NCI-H2196 (cell line): ENCODE results near the gene SLX4IP.
A peak's percentile ranks its signal among the peaks of the same experiment; 100 is the strongest.

ENCODE experiments used
- DNase-seq: peaks from one replicate; lab custom pipeline; 2025; ENCODE audit not compliant: unreplicated experiment; lab: John Stamatoyannopoulos, UW

SLX4IP gene

DNA sequence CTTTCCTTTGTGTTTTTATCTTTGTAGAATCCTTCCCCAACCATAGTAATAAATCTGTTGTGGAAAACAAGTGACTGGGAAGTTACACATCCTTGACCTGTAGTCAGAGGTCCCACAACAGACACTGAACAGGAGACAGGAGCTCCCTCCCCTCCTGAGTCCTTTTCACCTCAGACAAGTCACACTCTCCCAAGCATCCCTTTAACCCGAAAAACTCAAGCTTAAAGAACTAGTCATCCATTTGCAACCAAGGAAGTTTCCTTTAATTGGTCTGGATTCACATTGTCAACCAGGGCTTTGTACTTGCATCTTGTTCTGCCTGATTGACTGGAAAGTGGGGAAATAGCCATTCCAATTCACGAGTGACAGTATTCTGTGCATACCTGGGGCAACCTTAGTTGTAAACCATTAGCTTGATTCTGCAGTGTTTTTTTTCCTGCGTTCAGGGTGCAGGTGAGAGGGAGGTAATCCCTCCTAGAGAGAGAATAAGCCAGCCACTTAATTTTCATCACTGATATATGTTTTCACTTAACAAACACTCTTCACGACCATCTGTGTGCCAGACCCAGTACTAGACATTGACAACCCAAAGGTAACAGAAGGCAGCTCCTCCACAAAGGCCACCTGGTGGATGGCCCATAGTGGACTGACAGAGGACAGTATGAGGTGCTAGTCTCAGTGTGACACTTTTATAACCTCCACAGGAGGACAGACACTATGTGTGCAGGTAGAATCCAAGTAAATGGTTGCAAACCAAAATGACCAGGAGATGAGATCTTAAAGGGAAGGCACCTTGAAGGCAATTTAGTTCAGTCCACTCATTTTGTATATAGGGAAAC is 112.4 kb downstream of the SLX4IP start:
- DNase-seq: no peak

DNA sequence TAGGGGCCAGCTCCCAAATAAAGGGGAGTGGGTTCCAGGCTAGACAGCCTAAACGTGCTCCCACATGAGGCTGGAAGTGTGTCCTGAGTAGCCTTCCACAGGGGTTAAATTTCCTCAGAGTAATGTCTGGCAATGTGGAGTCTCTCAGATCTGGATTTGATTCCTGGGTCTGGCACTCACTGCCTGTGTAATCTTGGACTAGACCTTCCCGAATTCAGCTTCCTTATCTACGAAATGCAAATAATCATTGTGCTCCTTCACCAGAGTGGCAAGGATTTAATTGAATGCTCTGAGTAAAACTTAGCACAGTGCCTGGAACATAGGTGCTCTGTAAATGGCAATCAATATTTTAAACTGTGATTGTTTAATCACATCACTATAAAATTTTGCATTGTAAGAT is 114.4 kb downstream of the SLX4IP start:
- no peak for DNase-seq

DNA sequence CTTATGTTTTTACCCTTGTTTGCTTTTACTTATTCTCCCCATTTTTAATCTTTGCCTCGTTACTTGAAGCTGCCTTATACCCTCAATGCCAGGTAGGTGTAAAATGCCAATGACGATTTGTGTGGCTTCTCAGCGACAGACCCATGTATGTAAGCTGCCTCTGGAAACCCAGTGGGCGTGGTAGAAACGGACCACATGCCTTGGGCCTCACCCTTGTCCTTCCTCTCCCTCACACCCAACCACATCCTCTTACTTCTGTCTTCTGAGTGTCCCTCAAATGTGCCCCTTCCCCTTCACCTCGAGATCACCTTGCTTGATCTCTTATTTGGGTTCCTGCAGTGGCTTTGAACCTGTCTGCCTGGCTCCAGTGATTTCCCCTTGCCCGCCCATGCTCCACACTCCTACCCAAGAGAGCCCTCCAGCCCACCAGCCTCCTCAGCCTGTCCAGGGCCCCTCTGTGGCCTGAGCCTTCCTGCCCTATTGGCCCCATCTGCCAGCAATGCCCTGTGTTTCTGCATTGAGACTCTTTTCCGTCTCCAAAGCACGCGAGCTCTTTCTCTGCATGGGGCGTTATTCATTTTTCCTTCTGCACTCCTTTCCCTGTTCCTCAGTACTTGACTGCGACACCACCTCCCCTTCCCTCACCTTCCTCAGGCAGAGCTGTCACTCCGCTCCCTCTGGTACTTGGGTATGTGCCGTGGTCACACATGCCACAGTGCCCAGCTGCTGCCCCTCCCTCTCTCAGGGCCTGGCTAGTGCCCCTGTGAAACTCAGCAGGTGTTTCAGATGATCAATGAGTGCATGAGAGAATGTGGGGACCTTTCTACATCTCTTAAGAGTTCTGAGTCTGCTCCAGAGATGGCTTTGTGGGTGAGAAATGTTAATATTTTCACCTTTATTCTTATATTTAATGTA is 115.4 kb downstream of the SLX4IP start:
- DNase-seq: no peak

DNA sequence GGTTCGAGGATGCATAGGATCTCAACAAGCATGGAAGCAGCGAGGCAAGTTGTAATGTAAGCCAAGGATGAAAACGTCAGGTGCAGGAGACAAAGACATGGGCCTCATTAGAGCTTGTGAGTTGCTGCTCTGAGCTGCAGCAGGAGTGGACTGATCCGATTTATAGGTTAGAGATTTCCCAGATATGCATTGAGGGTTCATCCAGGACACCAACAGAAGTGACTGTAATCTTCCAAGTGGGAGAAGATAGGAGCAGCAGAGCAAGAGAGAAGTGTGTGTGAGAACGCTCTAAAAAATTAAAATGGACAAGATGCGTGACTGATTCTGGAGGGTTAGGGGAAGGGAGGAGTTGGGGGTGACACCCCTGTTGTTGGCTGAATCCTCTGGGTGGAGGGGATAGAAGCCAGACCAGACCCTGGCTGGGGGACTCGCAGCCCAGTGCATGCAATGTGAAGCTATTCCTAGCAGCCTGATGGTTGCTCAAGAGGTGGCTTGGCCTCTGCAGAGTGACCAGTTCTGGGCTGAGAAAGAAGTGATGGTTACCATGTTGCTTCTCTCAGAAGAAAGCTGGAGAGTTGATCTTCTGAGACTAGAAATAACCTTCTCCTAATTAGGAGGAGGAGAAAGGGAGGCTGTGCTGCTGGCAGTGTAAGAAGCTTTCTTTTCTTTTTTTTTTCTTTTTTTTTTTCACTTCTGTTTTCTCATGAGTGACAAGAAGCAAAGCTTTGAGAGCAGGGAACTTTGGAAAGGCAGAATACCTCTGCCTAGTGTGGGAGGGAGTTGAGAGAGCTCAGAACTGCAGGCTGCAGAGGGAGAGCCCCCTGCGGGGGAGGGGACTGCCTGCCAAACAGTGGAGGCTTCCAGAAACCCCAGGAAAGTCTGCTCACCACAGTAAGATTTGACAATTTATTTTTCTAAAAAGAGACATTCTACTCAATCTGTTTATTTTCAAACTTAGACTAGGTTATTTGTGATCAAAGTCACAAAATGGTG is 116.9 kb downstream of the SLX4IP start:
- DNase-seq: no peak

DNA sequence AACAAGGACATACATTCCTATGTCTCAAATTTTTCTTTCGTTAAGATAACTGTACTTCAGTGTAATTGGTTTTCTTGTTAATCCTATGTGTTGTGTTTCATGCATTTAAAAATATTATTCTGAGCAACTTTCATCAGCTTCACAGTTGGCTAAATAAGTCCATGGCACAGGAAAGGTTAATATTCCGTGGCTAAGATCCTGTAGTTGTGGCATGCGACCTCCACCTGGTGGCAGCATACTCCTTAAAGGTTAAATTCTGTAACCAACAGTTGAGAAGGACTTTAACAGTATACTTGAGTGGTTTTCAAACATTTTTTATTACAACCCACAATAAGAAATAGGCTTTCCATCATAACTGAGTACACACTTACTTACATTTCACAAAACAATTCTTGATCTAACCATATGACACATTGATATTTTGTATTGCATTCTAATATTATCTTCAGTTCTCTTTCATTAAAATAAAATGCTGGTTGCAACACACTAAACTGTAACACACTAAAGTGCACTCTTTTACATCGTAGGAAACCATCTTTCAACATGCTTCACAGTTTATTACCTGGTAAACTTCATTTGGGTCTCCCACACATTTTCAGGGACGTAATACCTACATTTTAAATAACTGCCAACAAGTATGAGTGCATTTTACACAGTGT is 118.3 kb downstream of the SLX4IP start:
- peak; percentile 73 for DNase-seq

DNA sequence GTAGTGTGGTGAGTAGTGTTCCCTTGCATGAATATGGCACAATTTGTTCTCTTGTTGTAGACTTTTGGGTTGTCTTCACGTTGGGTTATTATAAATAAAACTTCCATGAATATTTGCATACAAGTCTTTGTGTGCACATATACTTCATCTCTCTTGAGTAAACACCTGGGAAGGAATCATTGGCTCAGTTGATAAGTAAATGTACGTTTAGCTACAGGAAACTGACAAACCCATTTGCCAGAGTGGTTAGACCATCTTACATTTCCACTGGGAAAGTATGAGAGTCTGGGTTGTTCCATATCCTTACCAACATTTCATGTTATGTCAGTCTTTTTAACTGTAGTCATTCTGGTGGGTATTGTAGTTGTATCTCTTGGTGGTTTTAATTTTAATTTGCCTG is 119.2 kb downstream of the SLX4IP start:
- DNase-seq: no peak

DNA sequence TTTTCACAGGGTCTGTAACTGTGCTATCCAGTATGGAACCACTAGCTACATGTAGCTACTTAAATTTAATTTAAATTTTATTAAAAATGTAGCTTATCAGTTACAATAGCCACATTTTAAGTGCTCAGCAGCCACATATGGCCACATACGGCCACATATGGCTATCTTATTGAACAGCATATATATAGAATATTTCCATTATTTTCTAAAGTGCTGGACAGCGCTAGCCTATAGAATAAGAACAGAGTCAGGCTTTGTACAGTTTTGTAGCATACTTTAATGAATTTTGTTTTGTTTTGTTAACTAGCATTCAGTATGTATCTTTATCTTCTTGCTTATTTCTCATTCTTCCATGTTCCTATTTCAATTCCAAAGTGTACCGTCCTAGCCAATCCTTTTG is 120.3 kb downstream of the SLX4IP start:
- DNase-seq: no peak

DNA sequence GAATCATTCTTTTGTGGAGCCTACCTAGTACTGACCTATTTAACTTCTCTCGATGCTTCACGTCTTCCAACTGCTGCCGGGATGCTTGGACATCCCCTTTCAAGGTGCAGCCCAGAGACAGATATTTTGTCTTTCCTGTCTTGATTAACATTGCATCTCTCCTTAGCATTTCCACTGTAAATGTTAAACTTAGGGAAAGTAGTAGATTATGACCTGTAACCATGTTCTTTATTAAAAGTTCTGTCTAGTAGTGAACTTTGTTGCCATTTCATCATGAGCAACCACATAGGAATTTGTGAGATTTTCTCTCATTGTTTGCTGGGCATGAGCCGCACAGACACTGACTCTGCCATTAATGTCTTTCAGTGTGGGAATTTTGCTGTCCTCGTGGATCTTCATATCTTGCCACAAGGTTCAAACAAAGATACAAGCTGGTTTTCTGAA is 120.8 kb downstream of the SLX4IP start:
- no peak for DNase-seq

DNA sequence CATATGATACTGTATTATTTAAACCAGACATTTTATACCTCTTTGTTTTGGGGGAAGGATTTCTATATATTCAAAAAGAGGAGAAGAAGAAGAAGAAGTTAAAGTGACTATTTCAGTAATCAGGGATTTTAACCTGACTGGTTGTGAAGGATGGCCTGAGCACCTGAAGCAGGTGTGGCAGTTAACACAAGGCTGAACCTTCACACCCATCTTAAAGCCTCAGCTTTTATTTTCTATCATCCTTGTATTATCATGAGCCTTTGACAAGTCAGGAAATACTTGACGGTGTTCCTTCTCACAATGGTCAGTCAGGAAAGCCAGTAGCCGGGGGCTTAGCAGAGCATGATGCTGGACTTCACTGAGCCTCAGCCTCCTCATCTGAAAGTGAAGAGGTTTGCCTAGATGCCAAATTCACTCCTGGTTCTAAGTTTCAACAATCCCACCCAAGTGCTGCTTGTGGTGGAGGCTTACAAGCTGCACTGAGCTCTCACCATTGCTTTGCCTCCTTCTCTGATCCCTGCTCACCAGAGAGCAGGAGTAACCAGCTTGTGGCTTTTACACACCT is 121.5 kb downstream of the SLX4IP start:
- no peak for DNase-seq

DNA sequence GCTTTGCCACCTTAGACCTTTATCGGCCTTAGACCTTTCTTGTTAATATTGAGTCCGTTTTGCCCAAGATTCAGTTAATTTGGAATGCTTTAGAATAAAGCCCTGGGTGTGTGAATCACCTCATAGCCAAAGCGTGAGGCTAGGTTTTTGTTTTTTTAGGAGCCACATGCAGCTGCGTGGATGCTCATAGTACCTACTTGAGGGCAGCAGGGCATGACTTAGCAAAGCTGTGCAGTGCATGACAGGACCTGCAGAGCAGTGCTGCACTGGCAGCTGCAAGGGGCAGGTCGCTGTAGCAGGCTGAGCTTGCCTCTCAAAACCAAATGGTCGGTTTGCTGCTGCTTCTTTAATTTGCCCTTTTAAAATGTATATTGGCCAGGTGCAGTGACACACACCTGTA is 122.6 kb downstream of the SLX4IP start:
- no peak for DNase-seq

DNA sequence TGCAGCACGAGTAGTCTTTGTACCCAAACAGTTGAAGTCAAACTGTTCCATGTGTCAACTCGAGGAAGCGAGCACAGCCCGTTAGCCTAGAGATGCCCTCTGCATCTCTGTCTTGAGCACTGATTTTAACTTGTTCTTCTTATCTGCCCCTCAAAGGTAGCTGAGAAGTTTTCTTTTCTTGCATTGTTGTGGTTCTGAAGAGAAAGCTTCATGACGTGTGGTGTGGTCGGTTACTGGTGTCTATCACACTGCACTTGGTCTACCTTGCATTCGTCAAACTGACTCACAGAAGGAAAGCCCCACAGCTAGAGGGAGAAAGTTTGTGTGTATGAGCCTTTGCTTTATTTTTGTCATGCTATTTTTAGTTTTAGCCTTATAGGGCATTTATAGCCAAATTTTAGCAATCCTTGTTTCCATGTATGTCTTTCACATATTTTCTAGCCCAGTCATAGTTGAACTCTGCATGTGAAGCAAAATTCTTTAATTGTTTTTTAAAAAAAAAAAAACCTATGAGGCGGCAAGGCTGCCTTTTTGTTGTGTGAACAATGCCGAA is 123.6 kb downstream of the SLX4IP start:
- peak; percentile 11 for DNase-seq

DNA sequence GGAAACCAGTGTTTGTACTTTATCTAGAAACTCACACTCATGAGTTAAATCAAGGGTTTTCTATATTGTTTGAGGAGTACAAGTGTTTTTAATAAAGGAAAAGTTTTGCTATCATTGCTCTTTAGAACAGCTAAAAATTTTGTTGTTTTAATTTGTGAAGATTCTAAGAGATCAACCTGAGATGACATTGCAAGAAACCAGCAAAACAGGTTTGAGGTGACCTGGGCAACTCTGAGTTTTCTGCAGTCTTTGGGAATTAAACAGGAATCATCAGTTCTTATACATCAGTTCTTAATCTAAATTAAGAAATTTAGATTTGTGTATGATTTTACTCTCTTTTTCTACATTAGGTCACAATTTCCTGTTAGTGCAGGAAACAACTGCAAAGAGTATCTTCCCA is 124.2 kb downstream of the SLX4IP start:
- peak; percentile 11 for DNase-seq

DNA sequence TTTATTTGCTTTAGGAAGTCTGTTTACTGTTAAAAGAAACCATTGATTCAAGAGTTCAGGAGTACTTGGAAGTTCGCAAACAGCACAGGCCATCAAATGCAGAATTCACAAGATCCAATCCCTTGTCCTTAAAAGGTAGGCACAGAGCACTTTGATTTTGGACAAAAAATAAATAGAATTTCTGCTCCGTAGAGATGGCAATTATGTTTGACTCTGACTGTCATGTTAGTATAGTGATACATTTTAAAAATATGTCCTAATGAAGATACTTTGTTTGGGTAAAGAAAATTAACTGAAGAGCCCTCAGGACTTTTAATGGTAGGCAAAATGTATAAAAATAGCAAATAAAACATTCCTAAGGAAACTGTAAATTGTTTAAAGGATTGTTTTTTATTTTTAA is 125.6 kb downstream of the SLX4IP start:
- no peak for DNase-seq

DNA sequence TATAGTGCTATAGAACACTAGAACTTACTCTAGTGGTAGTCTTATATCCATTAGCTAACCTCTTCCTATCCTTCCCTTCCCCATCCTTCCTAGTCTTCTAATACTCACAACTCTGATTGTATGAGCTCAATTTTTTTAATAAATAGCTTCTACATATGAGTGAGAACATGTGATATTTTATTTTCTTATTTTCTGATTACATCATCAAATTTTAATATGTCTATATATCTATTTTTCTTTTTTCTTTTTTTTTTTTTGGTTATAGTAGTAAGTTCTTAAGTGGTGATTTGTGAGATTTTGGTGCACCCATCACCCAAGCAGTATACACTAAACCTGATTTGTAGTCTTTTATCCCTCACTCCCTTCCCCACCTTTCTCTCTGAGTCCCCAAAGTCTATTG is 126.2 kb downstream of the SLX4IP start:
- DNase-seq: no peak

DNA sequence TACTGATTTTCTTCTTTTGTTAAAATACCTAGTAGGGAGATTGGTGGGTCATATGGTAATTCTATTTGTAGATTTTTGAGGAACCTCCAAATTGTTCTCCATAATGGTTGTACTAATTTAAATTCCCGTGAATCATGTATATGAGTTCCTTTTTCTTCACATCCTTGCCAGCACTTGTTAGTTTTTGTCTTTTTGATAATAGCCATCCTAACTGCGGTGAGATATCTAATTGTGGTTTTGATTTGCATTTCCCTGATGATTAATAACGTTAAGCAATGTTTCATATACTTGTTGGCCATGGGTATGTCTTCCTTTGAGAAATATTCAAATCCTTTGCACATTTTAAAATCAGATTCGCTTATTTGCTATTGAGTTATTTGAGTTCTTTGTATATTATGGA is 127.8 kb downstream of the SLX4IP start:
- DNase-seq: no peak

DNA sequence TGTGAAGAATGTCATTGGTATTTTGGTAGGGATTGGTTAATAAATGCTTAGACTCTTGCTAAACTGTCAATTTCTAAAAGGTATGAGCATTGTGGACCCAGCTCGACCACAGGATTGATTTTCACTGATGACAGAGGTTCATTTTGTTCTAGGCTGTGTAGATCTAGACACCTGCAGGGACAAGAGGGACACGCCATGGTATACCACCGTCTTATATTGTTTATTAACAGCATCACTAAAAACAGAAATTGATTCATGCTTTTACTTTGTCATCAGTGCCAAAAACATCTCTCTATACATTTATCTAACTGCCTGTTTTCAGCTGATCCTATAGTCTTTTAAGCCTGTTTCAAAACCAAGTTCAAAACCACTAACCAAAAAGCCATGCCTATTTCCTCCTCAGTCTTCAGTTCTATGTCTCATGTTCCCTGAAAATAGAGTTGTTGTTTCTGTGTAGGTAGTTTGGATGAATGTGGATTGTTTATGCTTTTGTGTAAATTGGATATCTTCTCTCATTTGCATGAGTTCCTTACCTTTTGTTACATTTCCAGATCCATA is 128.9 kb downstream of the SLX4IP start:
- DNase-seq: no peak

DNA sequence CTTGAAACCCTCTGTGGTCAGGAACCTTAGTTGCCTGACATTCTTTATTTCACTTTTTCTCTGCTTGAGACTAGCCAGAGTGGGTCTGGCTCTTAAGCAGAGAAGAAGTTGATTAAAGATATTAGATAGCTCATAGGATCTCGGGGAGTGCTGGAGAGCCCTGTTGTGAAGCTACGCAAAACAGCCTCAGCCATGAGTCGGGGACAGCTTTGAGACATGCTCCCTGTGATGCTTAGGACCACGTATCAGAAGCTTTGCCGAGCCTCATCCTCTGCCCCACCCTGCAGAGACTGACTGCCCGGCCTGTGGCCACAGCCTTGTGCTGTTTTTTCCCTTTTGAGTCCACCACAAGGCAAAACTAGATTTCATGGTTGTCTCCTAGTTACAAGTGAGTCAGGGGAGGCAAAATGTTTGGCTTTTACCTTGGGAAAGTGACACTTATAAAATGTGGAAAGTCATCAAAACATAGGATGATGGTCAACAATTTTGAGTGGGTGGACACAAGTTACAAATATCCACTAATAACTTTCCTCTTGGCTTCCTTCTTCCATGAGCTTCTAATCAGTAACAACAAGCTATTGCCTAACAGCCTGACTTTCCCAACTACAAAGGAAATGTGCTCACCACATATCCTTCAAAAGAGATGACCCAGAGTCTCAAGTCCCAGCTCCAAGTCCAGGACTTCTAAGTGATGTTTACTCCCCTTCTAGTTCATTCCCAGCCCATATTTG is 130.3 kb downstream of the SLX4IP start:
- DNase-seq: no peak
